Mesothelial cell of epicardium (in vitro differentiated cells): ENCODE data around the gene PGBD5. TPM values are rescaled to one million over a fixed set of nuclear protein-coding genes. Genes with fewer than 3 reads are reported as not detected.

Experiments used
- DNase-seq, 2 experiments: peaks; one replicate each; pipeline ENCODE4 v3.0.0; 2021; ENCODE audit warnings: low spot score in 2 of 2; ENCODE audit not compliant: unreplicated experiment in 2 of 2
- H3K27ac Mint-ChIP-seq: 2 replicates; pipeline ENCODE4 v1.8.0; 2021; ENCODE audit warnings: mixed read lengths
- H3K27me3 Mint-ChIP-seq: 2 replicates; pipeline ENCODE4 v1.8.0; 2021; ENCODE audit warnings: low read depth, mixed read lengths
- H3K36me3 Mint-ChIP-seq: 2 replicates; pipeline ENCODE4 v1.8.0; 2021; ENCODE audit warnings: mixed read lengths
- H3K4me1 Mint-ChIP-seq: 2 replicates; pipeline ENCODE4 v1.8.0; 2021; ENCODE audit warnings: mixed read lengths
- H3K4me3 Mint-ChIP-seq: 2 replicates; pipeline ENCODE4 v1.8.0; 2021; ENCODE audit warnings: mild to moderate bottlenecking, moderate library complexity, mixed read lengths
- H3K9me3 Mint-ChIP-seq: 2 replicates; pipeline ENCODE4 v1.8.0; 2021; ENCODE audit warnings: mixed read lengths
- CTCF ChIP-seq: fragments of 200-600 bp; sonication (generic); IDR thresholded peaks from one replicate; pipeline ENCODE4 v1.5.0; 2021; ENCODE audit warnings: antibody characterized with exemption; ENCODE audit not compliant: unreplicated experiment
- total RNA-seq: library from RNA; stranded (reverse); gene quantifications from 3 replicates; pipeline ENCODE4 v1.2.1, GENCODE V29; 2021

The PGBD5 gene
- total RNA-seq, 1 donor from 2014 or later: 0.94 TPM

- Mint-ChIP-seq H3K36me3 (peaks cover 9% of the 10 kb centered on the region), H3K4me1 (no peaks in the 10 kb centered on the region), H3K27ac (no peak overlapping the region), H3K27me3 (peaks cover 20% of the 10 kb centered on the region), H3K4me3 (no peak overlapping the region), H3K9me3 (peaks cover 11% of the 10 kb centered on the region)
- DNase-seq: no peak
- TF ChIP-seq CTCF: no peak
Measured at GRCh38 chr1:230375780-230376179, 50.4 kb downstream of the PGBD5 start.

DNA sequence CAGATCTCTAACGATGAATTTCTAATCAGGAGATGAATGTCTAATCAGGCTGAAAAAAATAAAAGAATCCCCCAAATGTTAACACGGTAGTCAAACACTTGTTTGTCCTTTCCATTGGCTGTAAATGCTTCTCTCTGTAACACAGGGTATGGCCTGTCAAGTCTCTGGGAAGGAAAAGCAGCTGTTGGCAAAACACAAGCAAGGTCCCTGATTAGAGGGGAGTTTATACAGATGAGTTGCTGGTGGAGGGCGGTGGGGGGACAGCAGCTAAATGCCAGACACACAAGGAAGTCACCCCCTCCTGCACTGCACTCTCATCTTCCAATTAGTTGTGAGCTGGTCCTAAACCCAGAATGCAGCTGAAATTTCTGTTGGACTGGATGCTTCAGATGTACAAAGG, 51.0 kb downstream of the PGBD5 start:
- DNase-seq: no peak
- no peaks in the 10 kb centered on the region for H3K4me1 Mint-ChIP-seq
- no peak overlapping the region for H3K27ac Mint-ChIP-seq
- no peak for TF ChIP-seq CTCF
- peaks cover 9% of the 10 kb centered on the region for H3K36me3 Mint-ChIP-seq
- no peak overlapping the region for H3K4me3 Mint-ChIP-seq
- H3K27me3 Mint-ChIP-seq: peaks cover 24% of the 10 kb centered on the region
- peaks cover 11% of the 10 kb centered on the region for H3K9me3 Mint-ChIP-seq

GRCh38 chr1:230371923-230372703, 54.0 kb downstream of the PGBD5 start:
- Mint-ChIP-seq H3K4me3 (no peak overlapping the region), H3K9me3 (no peaks in the 10 kb centered on the region), H3K27ac (no peak overlapping the region), H3K27me3 (peaks cover 28% of the 10 kb centered on the region), H3K4me1 (no peaks in the 10 kb centered on the region), H3K36me3 (no peaks in the 10 kb centered on the region)
- no peak for DNase-seq
- no peak for TF ChIP-seq CTCF

- H3K4me3 Mint-ChIP-seq: no peak overlapping the region
- no peak overlapping the region for H3K27ac Mint-ChIP-seq
- no peaks in the 10 kb centered on the region for H3K9me3 Mint-ChIP-seq
- peaks cover 27% of the 10 kb centered on the region for H3K27me3 Mint-ChIP-seq
- no peak for DNase-seq
- no peak for TF ChIP-seq CTCF
- H3K4me1 Mint-ChIP-seq: no peaks in the 10 kb centered on the region
- H3K36me3 Mint-ChIP-seq: no peaks in the 10 kb centered on the region
Measured at GRCh38 chr1:230370109-230370508, 56.0 kb downstream of the PGBD5 start.

DNA sequence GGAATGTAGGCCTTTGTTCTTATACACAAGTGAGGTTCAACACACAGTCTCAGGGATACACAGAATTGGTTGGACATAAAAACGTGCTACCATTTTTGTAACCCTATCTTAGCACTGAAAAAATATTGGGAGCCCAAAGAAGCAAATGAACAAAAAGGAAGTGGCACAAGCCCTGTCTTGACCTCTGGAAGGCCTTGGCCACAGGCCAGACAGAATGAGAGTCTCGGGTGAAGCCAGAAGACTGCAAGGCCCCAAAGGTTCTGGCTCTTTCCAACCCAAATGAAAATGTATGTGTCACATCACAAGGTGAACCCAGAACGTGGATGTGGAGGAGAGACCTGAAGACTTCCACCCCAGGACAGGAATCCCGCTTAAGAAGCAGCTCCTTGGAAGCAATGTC, 57.3 kb downstream of the PGBD5 start:
- Mint-ChIP-seq H3K27me3 (peaks cover 21% of the 10 kb centered on the region), H3K9me3 (no peaks in the 10 kb centered on the region), H3K27ac (no peak overlapping the region), H3K4me3 (no peak overlapping the region), H3K36me3 (no peaks in the 10 kb centered on the region), H3K4me1 (no peaks in the 10 kb centered on the region)
- no peak for DNase-seq
- TF ChIP-seq CTCF: no peak
